ENCODE measurements around the gene CTCFL. TPM values are rescaled to one million over a fixed set of nuclear protein-coding genes. Genes with fewer than 3 reads are reported as not detected.

CTCFL gene
- total RNA-seq, 2 experiments from 2014 or later, result 0.63 TPM; not detected in 1

- peaks cover 5% of the 10 kb centered on the region; the same call in 1 of the 2 replicates for H4K20me1 ChIP-seq (ENCODE audit: insufficient read depth, low read length)
- H3K79me2 ChIP-seq (ENCODE audit: insufficient read depth, low read depth, low read length), result 0 out of 2 replicates have a peak, but pooled peaks cover 18% of the 10 kb centered on the region
- H2AFZ ChIP-seq (ENCODE audit: low read length), result no peak overlapping the region
- H3K4me3 ChIP-seq (ENCODE audit: low read depth, low read length, poor library complexity, severe bottlenecking), result no peak overlapping the region
- H3K4me1 ChIP-seq (ENCODE audit: insufficient read depth, low read length, poor library complexity, severe bottlenecking), result peaks cover 4% of the 10 kb centered on the region
- H3K4me2 ChIP-seq (ENCODE audit: low read length), result no peak overlapping the region
- no TSS peak for BruUV-seq (replicated peaks)
- POLR2A ChIA-PET, result interaction anchor here (0.7 kb wide), 1 partner anchor 366 kb away, joined by 4 read pairs; no protein-coding TSS in a partner anchor
- TF ChIP-seq, protein P1, sequence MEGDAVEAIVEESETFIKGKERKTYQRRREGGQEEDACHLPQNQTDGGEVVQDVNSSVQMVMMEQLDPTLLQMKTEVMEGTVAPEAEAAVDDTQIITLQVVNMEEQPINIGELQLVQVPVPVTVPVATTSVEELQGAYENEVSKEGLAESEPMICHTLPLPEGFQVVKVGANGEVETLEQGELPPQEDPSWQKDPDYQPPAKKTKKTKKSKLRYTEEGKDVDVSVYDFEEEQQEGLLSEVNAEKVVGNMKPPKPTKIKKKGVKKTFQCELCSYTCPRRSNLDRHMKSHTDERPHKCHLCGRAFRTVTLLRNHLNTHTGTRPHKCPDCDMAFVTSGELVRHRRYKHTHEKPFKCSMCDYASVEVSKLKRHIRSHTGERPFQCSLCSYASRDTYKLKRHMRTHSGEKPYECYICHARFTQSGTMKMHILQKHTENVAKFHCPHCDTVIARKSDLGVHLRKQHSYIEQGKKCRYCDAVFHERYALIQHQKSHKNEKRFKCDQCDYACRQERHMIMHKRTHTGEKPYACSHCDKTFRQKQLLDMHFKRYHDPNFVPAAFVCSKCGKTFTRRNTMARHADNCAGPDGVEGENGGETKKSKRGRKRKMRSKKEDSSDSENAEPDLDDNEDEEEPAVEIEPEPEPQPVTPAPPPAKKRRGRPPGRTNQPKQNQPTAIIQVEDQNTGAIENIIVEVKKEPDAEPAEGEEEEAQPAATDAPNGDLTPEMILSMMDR (conservative IDR thresholded peaks at IDR 0.05; ENCODE audit: low read length), result no peak
- TF ChIP-seq EZH2phosphoT487 (IDR thresholded peaks at IDR 0.05; ENCODE audit: borderline replicate concordance, low read depth, low read length), result no peak
- CTCF ChIA-PET (ENCODE audit: unreplicated experiment), result no interaction called here
- no peaks in the 10 kb centered on the region for H3K9me2 ChIP-seq (ENCODE audit: insufficient read depth, low read length)
- peaks cover 37% of the 10 kb centered on the region for H3K36me3 ChIP-seq (ENCODE audit: insufficient read depth, low read length)
- intact Hi-C loops (cut with micrococcal nuclease; ENCODE audit: unreplicated experiment), result loop anchor here (10.0 kb wide), 1 partner anchor 423 kb away; no protein-coding TSS in a partner anchor
- no peak for DNase-seq (ENCODE audit: low spot score)
- H3K27ac ChIP-seq (ENCODE audit: low read depth, low read length, poor library complexity, severe bottlenecking), result no peak overlapping the region
- no peaks in the 10 kb centered on the region for H3K9me3 ChIP-seq (ENCODE audit: low read length)
Observed at GRCh38 chr20:57507477-57507876, 17.5 kb downstream of the CTCFL start.

DNA sequence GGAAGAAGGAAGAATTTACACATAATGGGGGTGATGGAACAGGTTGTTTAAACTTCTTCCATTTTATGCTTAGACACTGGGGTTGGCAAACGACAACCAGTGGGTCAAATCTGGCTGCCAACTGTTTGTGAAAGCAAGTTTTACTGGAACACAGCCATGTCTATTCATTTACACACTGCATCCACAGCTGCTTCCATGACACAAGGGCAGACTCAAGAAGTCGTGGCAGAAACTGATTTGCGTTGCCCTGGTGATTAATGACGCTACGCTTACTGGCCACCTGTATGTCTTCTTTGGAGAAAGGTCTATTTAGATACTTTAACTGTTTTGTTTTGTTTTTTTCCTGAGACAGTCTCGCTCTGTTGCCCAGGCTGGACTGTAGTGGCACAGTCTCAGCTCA is 19.0 kb downstream of the CTCFL start:
- H3K9me2 ChIP-seq (ENCODE audit: insufficient read depth, low read length), result no peaks in the 10 kb centered on the region
- H3K9me3 ChIP-seq (ENCODE audit: low read length), result no peaks in the 10 kb centered on the region
- no peak overlapping the region for H3K27ac ChIP-seq (ENCODE audit: low read depth, low read length, poor library complexity, severe bottlenecking)
- intact Hi-C loops (cut with micrococcal nuclease; ENCODE audit: unreplicated experiment), result loop anchor here (10.0 kb wide), 1 partner anchor 421 kb away; no protein-coding TSS in a partner anchor
- H4K20me1 ChIP-seq (ENCODE audit: insufficient read depth, low read length), result peaks cover 5% of the 10 kb centered on the region; the same call in 1 of the 2 replicates
- no peak overlapping the region for H3K4me2 ChIP-seq (ENCODE audit: low read length)
- POLR2A ChIA-PET, result no interaction called here
- no TSS peak for BruUV-seq (replicated peaks)
- H3K36me3 ChIP-seq (ENCODE audit: insufficient read depth, low read length), result peaks cover 33% of the 10 kb centered on the region
- 0 out of 2 replicates have a peak, but pooled peaks cover 18% of the 10 kb centered on the region for H3K79me2 ChIP-seq (ENCODE audit: insufficient read depth, low read depth, low read length)
- TF ChIP-seq EZH2phosphoT487 (IDR thresholded peaks at IDR 0.05; ENCODE audit: borderline replicate concordance, low read depth, low read length), result no peak
- TF ChIP-seq, protein P1 (conservative IDR thresholded peaks at IDR 0.05; ENCODE audit: low read length), result no peak
- DNase-seq (ENCODE audit: low spot score), result no peak
- H3K4me1 ChIP-seq (ENCODE audit: insufficient read depth, low read length, poor library complexity, severe bottlenecking), result peaks cover 4% of the 10 kb centered on the region
- H3K4me3 ChIP-seq (ENCODE audit: low read depth, low read length, poor library complexity, severe bottlenecking), result no peak overlapping the region
- CTCF ChIA-PET (ENCODE audit: unreplicated experiment), result no interaction called here
- no peak overlapping the region for H2AFZ ChIP-seq (ENCODE audit: low read length)

DNA sequence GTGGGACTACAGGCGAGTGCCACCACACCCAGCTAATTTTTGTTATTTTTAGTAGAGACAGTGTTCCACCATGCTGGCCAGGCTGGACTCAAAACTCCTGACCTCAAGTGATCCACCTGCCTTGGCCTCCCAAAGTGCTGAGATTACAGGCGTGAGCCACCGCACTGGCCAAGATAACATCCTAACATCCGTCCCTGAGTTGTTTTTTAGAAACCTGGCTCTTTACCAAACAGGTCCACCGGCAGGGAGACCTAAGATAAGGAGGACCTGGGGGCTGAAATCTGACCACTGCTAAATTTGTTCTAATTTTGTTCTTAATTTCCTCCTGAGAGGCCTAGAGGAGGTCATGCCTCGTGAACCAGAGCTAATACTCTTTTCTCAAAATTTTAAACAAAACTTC is 20.5 kb downstream of the CTCFL start:
- no peak overlapping the region for H2AFZ ChIP-seq (ENCODE audit: low read length)
- intact Hi-C loops (cut with micrococcal nuclease; ENCODE audit: unreplicated experiment), result loop anchor here (10.0 kb wide), 1 partner anchor 420 kb away; no protein-coding TSS in a partner anchor
- peaks cover 4% of the 10 kb centered on the region for H3K4me1 ChIP-seq (ENCODE audit: insufficient read depth, low read length, poor library complexity, severe bottlenecking)
- H3K4me2 ChIP-seq (ENCODE audit: low read length), result no peak overlapping the region
- no peak overlapping the region for H3K4me3 ChIP-seq (ENCODE audit: low read depth, low read length, poor library complexity, severe bottlenecking)
- POLR2A ChIA-PET, result interaction anchor here (0.6 to 1.0 kb wide), 3 partner anchors 13 to 147 kb away, joined by 3 to 4 read pairs (median 4); no protein-coding TSS in a partner anchor
- no TSS peak for BruUV-seq (replicated peaks)
- H3K79me2 ChIP-seq (ENCODE audit: insufficient read depth, low read depth, low read length), result peaks cover 26% of the 10 kb centered on the region; the same call in 1 of the 2 replicates
- H3K9me2 ChIP-seq (ENCODE audit: insufficient read depth, low read length), result no peaks in the 10 kb centered on the region
- CTCF ChIA-PET (ENCODE audit: unreplicated experiment), result no interaction called here
- no peak for DNase-seq (ENCODE audit: low spot score)
- H3K9me3 ChIP-seq (ENCODE audit: low read length), result no peaks in the 10 kb centered on the region
- H3K36me3 ChIP-seq (ENCODE audit: insufficient read depth, low read length), result peaks cover 32% of the 10 kb centered on the region
- no peak for TF ChIP-seq EZH2phosphoT487 (IDR thresholded peaks at IDR 0.05; ENCODE audit: borderline replicate concordance, low read depth, low read length)
- TF ChIP-seq, protein P1 (conservative IDR thresholded peaks at IDR 0.05; ENCODE audit: low read length), result no peak
- H4K20me1 ChIP-seq (ENCODE audit: insufficient read depth, low read length), result peaks cover 5% of the 10 kb centered on the region; the same call in 1 of the 2 replicates
- H3K27ac ChIP-seq (ENCODE audit: low read depth, low read length, poor library complexity, severe bottlenecking), result no peak overlapping the region

Data from OCI-LY7 (cell line).